DOHH2 (cell line): ENCODE data around the gene SDCCAG8.

ENCODE experiments used
- H3F3A ChIP-seq: fragments of 200-600 bp; sonication (generic), shearing (Covaris generic); 2 replicates; pipeline ENCODE4 v1.6.0; 2016; ENCODE audit warnings: antibody characterized with exemption, mild to moderate bottlenecking; ENCODE audit not compliant: control insufficient read depth, insufficient read depth
- H3K27ac ChIP-seq: fragments of 200-600 bp; sonication (generic); 2 replicates; pipeline ENCODE4 v1.5.1; 2014; ENCODE audit warnings: low read depth, mild to moderate bottlenecking, low read length, moderate library complexity
- H3K27me3 ChIP-seq: fragments of 200-600 bp; sonication (generic); 2 replicates; pipeline ENCODE4 v1.6.1; 2014; ENCODE audit warnings: mild to moderate bottlenecking, low read length, mixed read lengths; ENCODE audit not compliant: control insufficient read depth
- H3K36me3 ChIP-seq: fragments of 200-600 bp; sonication (generic); 2 replicates; pipeline ENCODE4 v1.6.1; 2014; ENCODE audit warnings: mild to moderate bottlenecking, low read length, moderate library complexity, mixed read lengths; ENCODE audit not compliant: control insufficient read depth
- H3K4me1 ChIP-seq: fragments of 200-600 bp; sonication (generic); 2 replicates; pipeline ENCODE4 v1.6.1; 2014; ENCODE audit warnings: mild to moderate bottlenecking, low read length, mixed read lengths; ENCODE audit not compliant: control insufficient read depth
- H3K4me2 ChIP-seq: fragments of 200-600 bp; sonication (generic); 2 replicates; pipeline ENCODE4 v1.6.0; 2014; ENCODE audit warnings: mild to moderate bottlenecking, low read length, moderate library complexity
- H3K4me3 ChIP-seq: fragments of 200-600 bp; sonication (generic); 2 replicates; pipeline ENCODE4 v1.5.1; 2014; ENCODE audit warnings: mild to moderate bottlenecking, low read length, mixed read lengths
- H3K79me2 ChIP-seq: fragments of 200-600 bp; sonication (generic); 2 replicates; pipeline ENCODE4 v1.6.1; 2014; ENCODE audit warnings: mild to moderate bottlenecking, low read length, mixed read lengths; ENCODE audit not compliant: control insufficient read depth
- H3K9me2 ChIP-seq: fragments of 200-600 bp; sonication (generic); replicated peaks from 2 replicates; pipeline ENCODE4 v1.6.1; 2014; ENCODE audit warnings: mild to moderate bottlenecking, low read length, mixed read lengths; ENCODE audit not compliant: control insufficient read depth
- H3K9me3 ChIP-seq: fragments of 200-600 bp; sonication (generic); 2 replicates; pipeline ENCODE4 v1.6.1; 2014; ENCODE audit warnings: antibody characterized with exemption, low read length, mixed read lengths; ENCODE audit not compliant: control insufficient read depth, insufficient read depth
- H4K20me1 ChIP-seq: fragments of 200-600 bp; sonication (generic); 2 replicates; pipeline ENCODE4 v1.6.0; 2014; ENCODE audit warnings: low read depth, mild to moderate bottlenecking, antibody characterized with exemption, low read length, moderate library complexity; ENCODE audit not compliant: control insufficient read depth, insufficient read depth
- CTCF ChIP-seq: fragments of 200-600 bp; sonication (generic); IDR thresholded peaks from one replicate; pipeline ENCODE4 v1.5.1; 2014; ENCODE audit warnings: antibody characterized with exemption, mild to moderate bottlenecking, low read depth, low read length; ENCODE audit not compliant: poor library complexity, severe bottlenecking
- EZH2phosphoT487 ChIP-seq: fragments of 200-600 bp; sonication (generic); IDR thresholded peaks from 2 replicates; pipeline ENCODE4 v1.6.1; 2017; ENCODE audit warnings: borderline replicate concordance, mild to moderate bottlenecking, antibody characterized with exemption, low read length, moderate library complexity, mixed read lengths

Gene SDCCAG8

GRCh38 chr1:243320224-243320623 is 64.4 kb downstream of the SDCCAG8 start:
- TF ChIP-seq CTCF: no peak
- TF ChIP-seq EZH2phosphoT487: no peak
- H3K4me1 ChIP-seq: no peaks in the 10 kb centered on the region
- H3K79me2 ChIP-seq: no peaks in the 10 kb centered on the region
- H3K4me3 ChIP-seq: no peak overlapping the region
- H3K36me3 ChIP-seq: no peaks in the 10 kb centered on the region; the same call in 1 of the 2 replicates
- H3F3A ChIP-seq: no peaks in the 10 kb centered on the region
- no peaks in the 10 kb centered on the region for H4K20me1 ChIP-seq
- no peaks in the 10 kb centered on the region for H3K9me3 ChIP-seq
- H3K27ac ChIP-seq: no peak overlapping the region
- H3K4me2 ChIP-seq: no peak overlapping the region
- no peaks in the 10 kb centered on the region for H3K27me3 ChIP-seq
- no peaks in the 10 kb centered on the region for H3K9me2 ChIP-seq

- H3K27me3 ChIP-seq: no peaks in the 10 kb centered on the region
These were observed 66.5 kb downstream of the SDCCAG8 start for GRCh38 chr1:243322326-243322725.

GRCh38 chr1:243323491-243323890 is 67.7 kb downstream of the SDCCAG8 start:
- H3F3A ChIP-seq: no peaks in the 10 kb centered on the region
- no peak overlapping the region for H3K4me3 ChIP-seq
- no peaks in the 10 kb centered on the region for H3K27me3 ChIP-seq
- H3K27ac ChIP-seq: no peak overlapping the region
- no peak for TF ChIP-seq CTCF
- TF ChIP-seq EZH2phosphoT487: no peak
- no peaks in the 10 kb centered on the region for H3K4me1 ChIP-seq
- no peak overlapping the region for H3K4me2 ChIP-seq
- H3K9me2 ChIP-seq: no peaks in the 10 kb centered on the region
- no peaks in the 10 kb centered on the region for H3K79me2 ChIP-seq
- H3K36me3 ChIP-seq: no peaks in the 10 kb centered on the region
- no peaks in the 10 kb centered on the region for H4K20me1 ChIP-seq
- no peaks in the 10 kb centered on the region for H3K9me3 ChIP-seq

More at GRCh38 chr1:243322326-243322725, 66.5 kb downstream of the SDCCAG8 start:
- H3K79me2 ChIP-seq: no peaks in the 10 kb centered on the region
- no peaks in the 10 kb centered on the region for H3K9me3 ChIP-seq
- H3K27ac ChIP-seq: no peak overlapping the region
- no peaks in the 10 kb centered on the region for H4K20me1 ChIP-seq
- no peak for TF ChIP-seq CTCF
- TF ChIP-seq EZH2phosphoT487: no peak
- no peak overlapping the region for H3K4me2 ChIP-seq
- no peaks in the 10 kb centered on the region for H3F3A ChIP-seq
- H3K36me3 ChIP-seq: no peaks in the 10 kb centered on the region; the same call in 1 of the 2 replicates
- no peaks in the 10 kb centered on the region for H3K9me2 ChIP-seq
- no peaks in the 10 kb centered on the region for H3K4me1 ChIP-seq
- H3K4me3 ChIP-seq: no peak overlapping the region
